ENCODE results near the gene CLPSL2.

The CLPSL2 gene

DNA sequence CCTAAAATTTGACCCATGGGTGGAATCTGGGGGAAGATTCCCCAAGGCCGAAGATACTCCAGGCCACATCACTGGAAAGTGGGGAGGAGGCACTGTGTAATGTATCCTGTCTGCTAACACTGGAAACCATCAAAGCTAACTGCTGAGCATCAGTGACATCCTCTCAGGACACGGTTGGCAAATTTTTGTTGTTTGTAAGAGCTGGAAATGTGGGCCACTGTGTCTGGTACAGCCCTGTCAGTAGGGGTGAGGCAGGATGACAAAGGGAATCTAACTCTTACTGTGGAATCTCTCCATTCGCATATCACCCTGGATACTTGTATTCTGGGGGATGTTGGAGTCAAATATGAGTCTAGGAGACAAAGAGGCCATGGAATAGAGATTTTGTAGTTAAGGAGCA is 17.0 kb upstream of the CLPSL2 start:
- TF ChIP-seq POU2F2 (IDR thresholded peaks at IDR 0.05; ENCODE audit: low read depth, low read length), result no peak
- no peak for TF ChIP-seq POLR2A (IDR thresholded peaks at IDR 0.05; ENCODE audit: low read depth, low read length)
- TF ChIP-seq PAX5 (IDR thresholded peaks at IDR 0.05; ENCODE audit: insufficient read depth, low read length, severe bottlenecking), result no peak
- no peak for TF ChIP-seq TAF1 (IDR thresholded peaks at IDR 0.05; ENCODE audit: low read depth, low read length)
- no peak for TF ChIP-seq SPI1 (IDR thresholded peaks at IDR 0.05; ENCODE audit: low read depth, low read length)
- TF ChIP-seq POLR2AphosphoS5 (IDR thresholded peaks at IDR 0.05; ENCODE audit: low read depth, low read length), result no peak
- FAIRE-seq, result peak; percentile 60
- DNase-seq (ENCODE audit: insufficient read length, low spot score), result no peak

DNA sequence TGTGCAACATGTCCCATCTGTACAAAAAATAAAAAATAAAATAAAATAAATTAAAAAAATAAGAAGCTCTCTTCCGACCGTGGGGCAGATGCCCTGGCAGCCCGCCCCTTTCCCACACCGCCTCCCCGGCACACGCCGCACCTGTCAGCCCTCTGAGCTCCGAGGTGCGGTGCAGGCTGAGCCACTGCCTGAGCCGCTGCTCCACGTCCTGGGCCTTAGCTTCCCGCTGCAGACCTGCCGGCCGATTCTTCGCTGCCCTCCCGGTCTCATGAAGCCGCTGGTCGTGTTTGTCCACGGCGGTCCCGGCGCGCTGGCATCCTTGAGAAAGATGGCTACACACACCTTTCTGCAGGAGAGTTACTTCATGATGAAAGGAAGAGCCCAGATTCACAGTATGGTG is 10.7 kb upstream of the CLPSL2 start:
- FAIRE-seq (no peak), DNase-seq (ENCODE audit: insufficient read length, low spot score) (no peak)
- TF ChIP-seq POU2F2 (IDR thresholded peaks at IDR 0.05; ENCODE audit: low read depth, low read length), result no peak
- TF ChIP-seq SPI1 (IDR thresholded peaks at IDR 0.05; ENCODE audit: low read depth, low read length), result no peak
- no peak for TF ChIP-seq POLR2AphosphoS5 (IDR thresholded peaks at IDR 0.05; ENCODE audit: low read depth, low read length)
- no peak for TF ChIP-seq PAX5 (IDR thresholded peaks at IDR 0.05; ENCODE audit: insufficient read depth, low read length, severe bottlenecking)
- no peak for TF ChIP-seq POLR2A (IDR thresholded peaks at IDR 0.05; ENCODE audit: low read depth, low read length)
- no peak for TF ChIP-seq TAF1 (IDR thresholded peaks at IDR 0.05; ENCODE audit: low read depth, low read length)

DNA sequence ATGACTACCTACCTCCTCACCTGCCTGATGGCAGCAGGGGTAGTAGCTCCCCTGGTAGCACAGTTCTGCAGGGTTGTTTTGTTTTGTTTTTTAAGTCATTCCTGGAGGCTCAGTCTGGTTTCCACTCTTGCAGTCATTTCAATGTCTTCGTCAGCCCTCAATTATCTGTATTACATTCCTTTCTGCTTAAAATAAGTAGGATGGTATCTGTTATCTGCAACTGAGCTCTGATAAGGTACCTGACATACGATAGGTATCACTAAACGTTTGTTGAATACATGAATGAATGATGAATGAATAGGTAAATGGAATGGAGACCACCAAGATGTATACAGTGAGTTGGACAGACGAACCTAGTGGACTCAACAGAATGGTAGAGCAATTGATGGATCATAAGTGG is 7.2 kb upstream of the CLPSL2 start:
- FAIRE-seq (peak; percentile 74), DNase-seq (ENCODE audit: insufficient read length, low spot score) (no peak)
- TF ChIP-seq POLR2AphosphoS5 (IDR thresholded peaks at IDR 0.05; ENCODE audit: low read depth, low read length), result no peak
- TF ChIP-seq POU2F2 (IDR thresholded peaks at IDR 0.05; ENCODE audit: low read depth, low read length), result no peak
- no peak for TF ChIP-seq POLR2A (IDR thresholded peaks at IDR 0.05; ENCODE audit: low read depth, low read length)
- no peak for TF ChIP-seq TAF1 (IDR thresholded peaks at IDR 0.05; ENCODE audit: low read depth, low read length)
- no peak for TF ChIP-seq SPI1 (IDR thresholded peaks at IDR 0.05; ENCODE audit: low read depth, low read length)
- TF ChIP-seq PAX5 (IDR thresholded peaks at IDR 0.05; ENCODE audit: insufficient read depth, low read length, severe bottlenecking), result no peak

DNA sequence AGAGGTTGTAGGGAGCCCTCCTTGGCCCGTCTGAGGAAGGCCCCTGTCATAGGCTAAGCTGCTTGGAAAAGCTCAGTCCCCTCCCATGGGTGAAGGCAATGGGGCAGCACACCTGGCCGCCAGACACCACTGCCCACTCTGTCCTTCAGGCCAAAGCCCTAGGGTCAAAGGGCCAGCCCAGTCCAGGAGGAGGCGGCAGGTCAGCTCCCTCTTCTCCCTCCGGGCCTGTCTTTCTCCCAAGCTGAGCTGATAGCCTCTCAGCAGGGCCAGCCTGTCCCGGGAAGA is 5.1 kb upstream of the CLPSL2 start:
- FAIRE-seq (no peak), DNase-seq (ENCODE audit: insufficient read length, low spot score) (no peak)
- TF ChIP-seq SPI1 (IDR thresholded peaks at IDR 0.05; ENCODE audit: low read depth, low read length) (no peak), POU2F2 (IDR thresholded peaks at IDR 0.05; ENCODE audit: low read depth, low read length) (no peak), TAF1 (IDR thresholded peaks at IDR 0.05; ENCODE audit: low read depth, low read length) (no peak), PAX5 (IDR thresholded peaks at IDR 0.05; ENCODE audit: insufficient read depth, low read length, severe bottlenecking) (no peak), POLR2AphosphoS5 (IDR thresholded peaks at IDR 0.05; ENCODE audit: low read depth, low read length) (no peak), POLR2A (IDR thresholded peaks at IDR 0.05; ENCODE audit: low read depth, low read length) (no peak)

DNA sequence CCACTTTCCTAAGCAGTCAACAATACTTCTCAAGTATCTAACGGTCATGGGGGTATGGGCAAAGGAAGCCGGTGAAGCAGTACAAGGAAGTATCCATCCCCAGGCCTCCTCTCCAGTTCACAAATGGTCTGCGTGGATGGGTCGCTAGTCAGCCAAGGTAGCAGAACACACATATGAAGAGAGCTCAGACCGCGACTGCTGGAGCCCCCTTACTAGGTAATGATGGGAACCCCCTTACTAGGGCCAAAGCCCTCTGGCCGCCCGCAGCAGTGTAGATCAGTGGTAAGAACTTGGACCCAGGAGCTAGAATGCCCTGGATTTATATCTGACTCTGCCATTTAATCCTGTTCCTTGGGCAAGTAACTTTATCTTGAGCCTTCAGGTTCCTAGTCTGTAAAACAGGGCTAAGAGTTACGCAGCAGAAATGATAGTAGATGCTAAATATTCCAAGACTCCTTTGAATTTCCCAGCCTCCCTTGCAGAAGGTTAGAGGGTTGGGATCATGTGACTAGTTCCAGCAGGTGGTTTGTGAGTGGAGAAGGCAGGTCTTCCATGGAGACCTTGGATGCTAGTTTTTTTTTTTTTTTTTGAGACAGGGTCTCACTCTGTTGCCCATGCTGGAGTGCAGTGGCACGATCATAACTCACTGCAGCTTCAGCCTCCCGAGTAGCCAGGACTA is 2.1 kb upstream of the CLPSL2 start:
- FAIRE-seq (no peak), DNase-seq (ENCODE audit: insufficient read length, low spot score) (no peak)
- TF ChIP-seq POLR2AphosphoS5 (IDR thresholded peaks at IDR 0.05; ENCODE audit: low read depth, low read length) (no peak), PAX5 (IDR thresholded peaks at IDR 0.05; ENCODE audit: insufficient read depth, low read length, severe bottlenecking) (no peak), POLR2A (IDR thresholded peaks at IDR 0.05; ENCODE audit: low read depth, low read length) (no peak), POU2F2 (IDR thresholded peaks at IDR 0.05; ENCODE audit: low read depth, low read length) (no peak), TAF1 (IDR thresholded peaks at IDR 0.05; ENCODE audit: low read depth, low read length) (no peak), SPI1 (IDR thresholded peaks at IDR 0.05; ENCODE audit: low read depth, low read length) (no peak)

DNA sequence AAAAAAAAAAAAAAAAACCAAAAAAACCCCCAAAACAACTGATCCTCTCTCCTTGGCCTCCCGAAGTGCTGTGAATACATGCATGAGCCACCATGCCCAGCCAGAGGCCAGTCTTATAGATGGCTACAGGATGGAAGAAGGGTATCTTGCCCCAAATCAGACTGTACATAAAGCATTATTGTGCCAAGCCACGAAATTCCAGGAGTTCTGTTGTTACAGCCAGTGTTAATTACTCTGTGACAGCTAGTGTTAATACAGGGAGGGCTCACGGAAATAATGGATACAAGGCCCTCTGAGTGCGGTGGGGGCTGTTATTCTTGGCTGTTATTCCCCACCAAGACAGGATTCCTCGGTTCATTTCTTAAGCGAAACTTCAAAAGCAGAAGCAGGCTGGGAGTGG is 1.4 kb upstream of the CLPSL2 start:
- FAIRE-seq, result no peak
- DNase-seq (ENCODE audit: insufficient read length, low spot score), result no peak
- no peak for TF ChIP-seq POLR2A (IDR thresholded peaks at IDR 0.05; ENCODE audit: low read depth, low read length)
- TF ChIP-seq POU2F2 (IDR thresholded peaks at IDR 0.05; ENCODE audit: low read depth, low read length), result no peak
- TF ChIP-seq PAX5 (IDR thresholded peaks at IDR 0.05; ENCODE audit: insufficient read depth, low read length, severe bottlenecking), result no peak
- no peak for TF ChIP-seq SPI1 (IDR thresholded peaks at IDR 0.05; ENCODE audit: low read depth, low read length)
- no peak for TF ChIP-seq POLR2AphosphoS5 (IDR thresholded peaks at IDR 0.05; ENCODE audit: low read depth, low read length)

DNA sequence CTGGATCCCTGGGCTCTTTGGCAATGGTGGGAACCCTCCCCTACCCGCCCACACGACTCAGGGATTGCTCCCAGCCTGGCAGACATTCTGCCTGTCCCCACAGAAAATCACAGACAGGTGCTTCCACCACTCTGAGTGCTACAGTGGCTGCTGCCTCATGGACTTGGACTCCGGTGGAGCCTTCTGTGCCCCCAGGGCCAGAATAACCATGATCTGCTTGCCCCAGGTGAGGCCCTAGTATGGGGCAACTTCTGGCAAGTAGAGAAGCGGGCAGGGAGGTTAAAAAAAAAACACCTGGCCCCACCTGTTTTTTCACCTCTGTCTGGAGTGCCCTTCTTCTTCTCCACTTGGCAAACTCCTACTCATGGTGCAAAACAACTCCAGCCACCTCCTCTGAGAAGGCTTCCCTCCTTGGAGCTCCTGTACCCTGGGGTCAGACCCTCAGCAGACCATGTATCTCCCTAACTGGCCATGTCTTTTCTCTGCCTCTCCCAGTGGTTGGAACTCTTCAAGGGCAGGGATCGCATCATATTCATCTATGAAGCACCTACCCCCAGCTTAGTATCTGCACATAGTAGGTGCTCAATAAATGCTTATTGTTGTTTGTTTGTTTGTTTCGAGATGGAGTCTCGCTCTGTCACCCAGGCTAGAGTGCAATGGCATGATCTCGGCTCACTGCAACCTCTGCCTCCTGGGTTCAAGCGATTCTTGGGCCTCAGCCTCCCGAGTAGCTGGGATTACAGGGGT is 1.1 kb downstream of the CLPSL2 start:
- DNase-seq (ENCODE audit: insufficient read length, low spot score), result no peak
- TF ChIP-seq POLR2A (IDR thresholded peaks at IDR 0.05; ENCODE audit: low read depth, low read length), result no peak
- TF ChIP-seq POLR2AphosphoS5 (IDR thresholded peaks at IDR 0.05; ENCODE audit: low read depth, low read length), result no peak
- TF ChIP-seq PAX5 (IDR thresholded peaks at IDR 0.05; ENCODE audit: insufficient read depth, low read length, severe bottlenecking), result no peak
- no peak for TF ChIP-seq POU2F2 (IDR thresholded peaks at IDR 0.05; ENCODE audit: low read depth, low read length)
- TF ChIP-seq TAF1 (IDR thresholded peaks at IDR 0.05; ENCODE audit: low read depth, low read length), result no peak
- no peak for TF ChIP-seq SPI1 (IDR thresholded peaks at IDR 0.05; ENCODE audit: low read depth, low read length)
- FAIRE-seq, result no peak

DNA sequence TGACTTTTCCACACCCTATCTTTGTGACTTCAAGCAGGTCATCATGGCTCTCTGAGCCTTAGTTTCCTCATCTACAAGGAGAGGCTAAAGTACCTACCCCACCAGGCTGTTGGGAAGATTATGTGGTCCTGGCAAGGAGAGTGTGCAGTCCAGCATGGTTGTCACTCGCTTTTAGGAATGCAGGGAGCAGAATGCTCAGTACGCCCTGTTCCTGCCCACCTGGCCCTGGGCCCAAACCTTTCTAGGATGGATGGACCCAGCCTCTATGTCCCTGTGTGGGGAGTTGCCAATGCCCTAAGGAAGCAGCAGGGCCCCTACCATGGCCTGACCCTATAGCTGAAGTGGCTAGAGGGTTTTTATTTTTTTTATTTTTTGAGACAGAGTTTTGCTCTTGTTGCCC is 2.0 kb downstream of the CLPSL2 start:
- no peak for FAIRE-seq
- TF ChIP-seq POLR2A (IDR thresholded peaks at IDR 0.05; ENCODE audit: low read depth, low read length) (no peak), PAX5 (IDR thresholded peaks at IDR 0.05; ENCODE audit: insufficient read depth, low read length, severe bottlenecking) (no peak), TAF1 (IDR thresholded peaks at IDR 0.05; ENCODE audit: low read depth, low read length) (no peak), POU2F2 (IDR thresholded peaks at IDR 0.05; ENCODE audit: low read depth, low read length) (no peak), SPI1 (IDR thresholded peaks at IDR 0.05; ENCODE audit: low read depth, low read length) (no peak), POLR2AphosphoS5 (IDR thresholded peaks at IDR 0.05; ENCODE audit: low read depth, low read length) (no peak)

DNA sequence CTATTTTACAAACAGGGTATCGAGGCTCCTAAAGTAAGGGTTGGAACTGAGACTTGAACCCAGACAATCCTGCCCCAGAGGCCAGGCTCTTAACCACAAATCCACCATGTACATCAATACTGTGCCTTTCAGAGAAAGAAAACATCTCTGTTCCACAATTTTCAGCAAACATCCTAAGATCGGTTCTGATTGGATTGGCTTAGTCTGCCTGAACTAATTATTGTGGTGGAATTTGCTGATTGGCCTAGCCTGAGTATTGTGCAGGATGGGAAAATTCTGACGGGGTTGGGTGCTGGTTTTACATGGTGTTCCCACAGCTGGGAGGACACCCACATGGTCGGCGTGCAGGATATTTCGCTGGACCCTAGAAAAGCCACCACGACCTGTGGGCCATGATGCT is 4.3 kb downstream of the CLPSL2 start, which contains the start of gene CLPSL1:
Gene CLPSL1 (plus strand): TSS at position 301 of the 400 bp plus-strand sequence. CDS start 92 bp downstream, at position 393.
- FAIRE-seq (no peak), DNase-seq (ENCODE audit: insufficient read length, low spot score) (no peak)
- no peak for TF ChIP-seq SPI1 (IDR thresholded peaks at IDR 0.05; ENCODE audit: low read depth, low read length)
- no peak for TF ChIP-seq POU2F2 (IDR thresholded peaks at IDR 0.05; ENCODE audit: low read depth, low read length)

More for the DNA sequence above, 2.0 kb downstream of the CLPSL2 start:
- DNase-seq (ENCODE audit: insufficient read length, low spot score), result no peak

Data from GM12891 (cell line).